ENCODE results near the gene N4BP2. TPM values are rescaled to one million over a fixed set of nuclear protein-coding genes. Genes with fewer than 3 reads are reported as not detected.
"Not testable (repeated sequence)": the region's sequence is repeated elsewhere in the genome, so short reads cannot be mapped to it uniquely, and the experiment has no call there.

N4BP2 gene
- 10.5 TPM for total RNA-seq
- polyA plus RNA-seq (ENCODE audit: insufficient read depth, low read depth, low replicate concordance): 0.71 TPM
- long read RNA-seq, donor 1: 0 reads
- long read RNA-seq, donor 2, partial matches to known transcripts: 0 of 1 reads
- long read RNA-seq, donor 2, other reads (novel, unspliced or antisense): 0 of 1 reads
- long read RNA-seq, donor 3: 0 reads
- long read RNA-seq, donor 4: 0 reads
- long read RNA-seq, donor 5: 0 reads
- long read RNA-seq, donor 6: 0 reads
- long read RNA-seq, donor 7, partial matches to known transcripts: 2 of 3 reads
- long read RNA-seq, donor 7, other reads (novel, unspliced or antisense): 1 of 3 reads
- long read RNA-seq, donor 8: 0 reads
- long read RNA-seq, donor 9: 0 reads
- long read RNA-seq, donor 10: 0 reads

- DNase-seq (peak; percentile 89 to 97 (median 94)), FAIRE-seq (no peak)
- H3K27ac ChIP-seq (ENCODE audit: low read depth in 2 of 2, low read length in 2 of 2): peak within 1 kb of the TSS; percentile 98 to 99
- intact Hi-C loops (cut with DNase I): no loop called here
- H3K27me3 ChIP-seq (ENCODE audit: control insufficient read depth, insufficient read depth, low read length): no peaks in the 10 kb centered on the region
- peaks cover 0 to 4% (median 0%) of the 10 kb centered on the region in 3 donors for H3K4me1 ChIP-seq (ENCODE audit: control insufficient read depth in 2 of 3, insufficient read depth in 2 of 3, low read depth in 1 of 3, low read length in 3 of 3)
- peak within 1 kb of the TSS; percentile 71 to 81 (median 76) for H3K4me3 ChIP-seq (ENCODE audit: low read length in 3 of 3)
- peak within 1 kb of the TSS; percentile 77 to 93 (median 89) for H3K9ac ChIP-seq (ENCODE audit: low read length in 3 of 3)
- TF ChIP-seq CTCF (IDR thresholded peaks at IDR 0.05; ENCODE audit: borderline replicate concordance, extremely low read depth, insufficient read depth): peak; percentile 70
- H3K9me3 ChIP-seq (ENCODE audit: control insufficient read depth in 2 of 3, insufficient read depth in 1 of 3, low read length in 3 of 3): no peaks in the 10 kb centered on the region
- H3K36me3 ChIP-seq (ENCODE audit: control insufficient read depth in 2 of 3, insufficient read depth in 3 of 3, low read length in 3 of 3): no peaks in the 10 kb centered on the region
These were observed at the start of gene N4BP2 for GRCh38 chr4:40056716-40057585. Gene N4BP2 (plus strand): TSS chr4:40056850. CDS start chr4:40097341, 40,491 bp downstream.

GRCh38 chr4:40016007-40016406 lies 40.6 kb upstream of the N4BP2 start:
- no peak for TF ChIP-seq CTCF (IDR thresholded peaks at IDR 0.05; ENCODE audit: borderline replicate concordance, extremely low read depth, insufficient read depth)
- H3K36me3 ChIP-seq (ENCODE audit: control insufficient read depth in 2 of 3, insufficient read depth in 3 of 3, low read length in 3 of 3): no peaks in the 10 kb centered on the region
- H3K27ac ChIP-seq (ENCODE audit: low read depth in 2 of 2, low read length in 2 of 2): no peak overlapping the region
- no peak for FAIRE-seq
- H3K4me1 ChIP-seq (ENCODE audit: control insufficient read depth in 2 of 3, insufficient read depth in 2 of 3, low read depth in 1 of 3, low read length in 3 of 3): no peaks in the 10 kb centered on the region
- H3K9ac ChIP-seq (ENCODE audit: low read length in 3 of 3): no peak overlapping the region
- H3K4me3 ChIP-seq (ENCODE audit: low read length in 3 of 3): no peak overlapping the region
- H3K27me3 ChIP-seq (ENCODE audit: control insufficient read depth, insufficient read depth, low read length): no peaks in the 10 kb centered on the region
- H3K9me3 ChIP-seq (ENCODE audit: control insufficient read depth in 2 of 3, insufficient read depth in 1 of 3, low read length in 3 of 3): no peaks in the 10 kb centered on the region
- intact Hi-C loops (cut with DNase I): no loop called here
- DNase-seq: no peak

- DNase-seq (no peak), FAIRE-seq (no peak)
- Histone ChIP-seq H3K27me3 (ENCODE audit: control insufficient read depth, insufficient read depth, low read length) (no peaks in the 10 kb centered on the region), H3K4me1 (ENCODE audit: control insufficient read depth in 2 of 3, insufficient read depth in 2 of 3, low read depth in 1 of 3, low read length in 3 of 3) (no peaks in the 10 kb centered on the region), H3K36me3 (ENCODE audit: control insufficient read depth in 2 of 3, insufficient read depth in 3 of 3, low read length in 3 of 3) (no peaks in the 10 kb centered on the region), H3K4me3 (ENCODE audit: low read length in 3 of 3) (no peak overlapping the region), H3K9ac (ENCODE audit: low read length in 3 of 3) (no peak overlapping the region), H3K27ac (ENCODE audit: low read depth in 2 of 2, low read length in 2 of 2) (no peak overlapping the region), H3K9me3 (ENCODE audit: control insufficient read depth in 2 of 3, insufficient read depth in 1 of 3, low read length in 3 of 3) (no peaks in the 10 kb centered on the region)
- intact Hi-C loops (cut with DNase I): no loop called here
- no peak for TF ChIP-seq CTCF (IDR thresholded peaks at IDR 0.05; ENCODE audit: borderline replicate concordance, extremely low read depth, insufficient read depth)
These were observed 36.4 kb upstream of the N4BP2 start for GRCh38 chr4:40020221-40020620.

GRCh38 chr4:40021116-40021515 lies 35.5 kb upstream of the N4BP2 start:
- DNase-seq; H3K9me3 ChIP-seq (ENCODE audit: control insufficient read depth in 2 of 3, insufficient read depth in 1 of 3, low read length in 3 of 3); H3K4me1 ChIP-seq (ENCODE audit: control insufficient read depth in 2 of 3, insufficient read depth in 2 of 3, low read depth in 1 of 3, low read length in 3 of 3); intact Hi-C loops (cut with DNase I); FAIRE-seq; H3K4me3 ChIP-seq (ENCODE audit: low read length in 3 of 3); H3K9ac ChIP-seq (ENCODE audit: low read length in 3 of 3); H3K27me3 ChIP-seq (ENCODE audit: control insufficient read depth, insufficient read depth, low read length); H3K36me3 ChIP-seq (ENCODE audit: control insufficient read depth in 2 of 3, insufficient read depth in 3 of 3, low read length in 3 of 3); H3K27ac ChIP-seq (ENCODE audit: low read depth in 2 of 2, low read length in 2 of 2): not testable (repeated sequence)

- H3K4me3 ChIP-seq (ENCODE audit: low read length in 3 of 3); intact Hi-C loops (cut with DNase I); H3K27me3 ChIP-seq (ENCODE audit: control insufficient read depth, insufficient read depth, low read length); H3K36me3 ChIP-seq (ENCODE audit: control insufficient read depth in 2 of 3, insufficient read depth in 3 of 3, low read length in 3 of 3); H3K9me3 ChIP-seq (ENCODE audit: control insufficient read depth in 2 of 3, insufficient read depth in 1 of 3, low read length in 3 of 3); DNase-seq; H3K9ac ChIP-seq (ENCODE audit: low read length in 3 of 3); H3K27ac ChIP-seq (ENCODE audit: low read depth in 2 of 2, low read length in 2 of 2); H3K4me1 ChIP-seq (ENCODE audit: control insufficient read depth in 2 of 3, insufficient read depth in 2 of 3, low read depth in 1 of 3, low read length in 3 of 3); FAIRE-seq: not testable (repeated sequence)
These were observed 32.6 kb upstream of the N4BP2 start for GRCh38 chr4:40024049-40024448.
